HUES48 (cell line): Measurements from ENCODE around the gene TAGLN3.

Source experiments
- H3K27ac ChIP-seq: one replicate; pipeline ENCODE4 v1.7.0; 2013; ENCODE audit warnings: low read depth, low read length, inconsistent platforms
- H3K27me3 ChIP-seq: 2 replicates; pipeline ENCODE4 v1.6.1; 2013; ENCODE audit warnings: mild to moderate bottlenecking, low read length; ENCODE audit not compliant: control insufficient read depth, insufficient read depth
- H3K36me3 ChIP-seq: 2 replicates; pipeline ENCODE4 v1.6.1; 2013; ENCODE audit warnings: low read length; ENCODE audit not compliant: control insufficient read depth, insufficient read depth
- H3K4me1 ChIP-seq: 2 replicates; pipeline ENCODE4 v1.6.1; 2013; ENCODE audit warnings: mild to moderate bottlenecking, low read length; ENCODE audit not compliant: control insufficient read depth, insufficient read depth
- H3K4me3 ChIP-seq: 2 replicates; pipeline ENCODE4 v1.5.1; 2013; ENCODE audit warnings: mild to moderate bottlenecking, low read depth, low read length
- H3K9ac ChIP-seq: 2 replicates; pipeline ENCODE4 v1.6.1; 2013; ENCODE audit warnings: mild to moderate bottlenecking, low read depth, low read length, moderate library complexity
- H3K9me3 ChIP-seq: 2 replicates; pipeline ENCODE4 v1.6.1; 2013; ENCODE audit warnings: low read length; ENCODE audit not compliant: control insufficient read depth, insufficient read depth

The TAGLN3 gene

DNA sequence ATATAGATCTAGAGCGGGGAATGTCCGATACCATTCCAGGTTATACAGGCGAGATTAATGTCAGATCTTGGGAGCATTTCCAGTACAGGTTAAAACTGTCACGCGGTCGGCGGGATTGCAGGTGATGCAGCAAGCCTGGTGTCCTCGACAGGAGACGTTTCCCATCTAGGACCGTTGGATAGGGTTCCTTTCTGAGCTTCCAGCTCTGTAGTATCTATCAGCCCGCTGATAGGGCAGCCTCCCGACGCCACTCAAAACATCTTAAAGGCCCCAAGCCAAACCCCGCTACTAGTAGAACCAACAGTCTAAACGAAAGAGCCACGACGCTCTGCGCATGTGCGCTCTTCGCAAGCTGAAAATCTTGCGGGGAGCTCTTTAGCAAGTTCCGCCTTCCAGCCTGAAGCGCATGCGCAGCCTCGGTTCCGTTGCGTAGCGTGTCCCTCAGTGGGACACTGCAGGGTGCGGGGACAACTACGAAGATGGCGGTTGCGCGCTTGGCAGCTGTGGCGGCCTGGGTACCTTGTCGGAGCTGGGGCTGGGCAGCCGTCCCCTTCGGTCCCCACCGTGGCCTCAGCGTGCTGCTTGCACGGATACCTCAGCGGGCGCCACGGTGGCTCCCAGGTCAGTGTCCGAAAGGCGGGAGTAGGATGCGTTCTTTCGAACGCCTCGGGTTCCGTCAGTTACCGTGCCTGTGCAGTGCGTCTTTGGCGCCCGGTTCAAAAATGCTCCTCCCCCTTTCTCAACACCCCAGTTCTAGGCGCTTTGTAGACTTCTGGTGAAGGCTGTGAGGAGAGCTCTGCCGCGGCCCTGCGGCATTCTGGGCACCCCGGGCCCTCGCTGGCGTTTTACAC, 19.9 kb upstream of the TAGLN3 start, which contains the start of gene ABHD10:
TSS of gene ABHD10 (plus strand) at position 444 of the 851 bp plus-strand sequence. CDS start at position 480, 36 bp downstream.
- Histone ChIP-seq H3K27ac (peak within 1 kb of the TSS; percentile 36), H3K27me3 (no peaks in the 10 kb centered on the region), H3K4me3 (peak within 1 kb of the TSS; percentile 85), H3K9me3 (no peaks in the 10 kb centered on the region), H3K9ac (peak within 1 kb of the TSS; percentile 82), H3K4me1 (peaks cover 6% of the 10 kb centered on the region; the same call in 1 of the 2 replicates), H3K36me3 (peaks cover 6% of the 10 kb centered on the region; the same call in 1 of the 2 replicates)

DNA sequence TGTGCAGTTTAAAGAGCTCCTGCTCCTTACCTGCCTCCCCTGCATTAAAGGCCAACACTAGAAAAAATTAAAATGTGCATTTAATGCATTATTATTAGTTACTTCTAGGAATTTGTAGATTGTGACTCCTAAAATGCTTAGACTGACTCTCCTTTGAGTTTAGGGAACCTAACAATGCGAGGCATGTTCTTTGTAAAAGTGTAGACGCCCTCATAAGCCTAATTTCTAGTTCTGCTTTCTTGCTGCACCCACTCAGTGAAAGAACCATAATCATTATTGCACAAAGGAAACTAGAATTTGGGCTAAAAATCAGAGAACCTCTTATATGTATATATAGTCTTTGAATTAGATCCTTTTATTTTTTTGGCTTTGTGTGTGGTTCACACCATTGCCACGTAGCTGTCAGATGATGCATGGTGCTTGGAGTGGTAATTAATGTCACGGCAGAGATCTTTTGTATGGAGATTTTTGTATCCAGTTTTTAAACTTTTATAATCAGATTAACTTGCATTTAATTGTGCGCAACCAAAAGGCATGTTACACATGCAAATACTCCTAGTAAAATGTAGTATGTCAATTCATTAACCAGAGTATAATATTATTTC, 19.2 kb upstream of the TAGLN3 start:
- Histone ChIP-seq H3K9ac (peak overlapping the region; percentile 82), H3K36me3 (peaks cover 4% of the 10 kb centered on the region; the same call in 1 of the 2 replicates), H3K27ac (peak overlapping the region; percentile 36), H3K27me3 (no peaks in the 10 kb centered on the region), H3K9me3 (no peaks in the 10 kb centered on the region), H3K4me1 (peaks cover 6% of the 10 kb centered on the region; the same call in 1 of the 2 replicates), H3K4me3 (peak overlapping the region; percentile 85)

DNA sequence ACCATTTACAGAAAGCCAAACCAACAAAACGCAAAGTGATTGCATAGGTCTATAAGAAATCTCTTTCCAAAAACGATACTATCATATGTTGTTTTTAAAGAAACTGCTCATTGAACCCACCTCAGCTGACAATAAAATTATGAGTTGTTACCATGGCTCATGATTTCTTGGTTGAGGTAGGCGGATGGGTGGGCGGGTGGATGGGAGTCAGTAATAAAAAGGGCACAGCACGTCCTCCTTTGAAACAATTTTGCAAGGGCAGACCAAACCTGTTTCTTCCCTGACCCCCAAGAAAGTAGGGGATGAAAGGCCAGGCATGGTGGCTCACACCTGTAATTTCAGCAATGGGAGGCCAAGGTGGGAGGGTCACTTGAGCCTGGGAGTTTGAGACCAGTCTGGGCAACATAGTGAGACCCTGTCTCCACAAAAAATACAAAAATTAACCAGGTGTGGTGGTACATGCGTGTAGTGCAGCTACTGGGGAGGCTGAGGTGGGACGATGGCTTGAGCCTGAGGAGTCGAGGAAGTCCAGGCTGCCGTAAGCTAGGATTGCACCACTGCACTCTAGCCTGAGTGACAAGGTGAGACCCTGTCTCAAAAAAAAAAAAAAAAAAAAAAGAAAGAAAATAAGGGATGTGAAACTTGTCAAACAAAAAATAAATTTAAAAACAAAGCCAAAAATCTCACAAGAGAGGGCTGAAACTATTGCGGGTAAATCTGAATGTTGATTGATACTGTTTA, 17.8 kb upstream of the TAGLN3 start:
- Histone ChIP-seq H3K4me3 (no peak overlapping the region), H3K9ac (no peak overlapping the region)

DNA sequence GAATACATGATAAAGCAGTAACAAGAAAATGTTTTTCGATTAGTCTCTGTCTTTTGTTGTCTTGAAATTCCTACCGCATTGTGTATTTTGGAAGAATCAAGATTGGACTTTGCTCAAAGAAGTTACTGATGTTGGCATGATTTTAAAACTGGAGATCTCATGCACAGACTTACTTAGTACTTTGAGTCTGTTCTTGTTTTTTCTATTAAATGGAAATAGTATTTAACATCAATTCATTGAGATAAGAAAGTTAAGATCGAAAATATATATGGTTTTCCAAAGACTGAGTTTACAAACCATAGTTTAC, 17.3 kb upstream of the TAGLN3 start:
- H3K9me3 ChIP-seq: no peaks in the 10 kb centered on the region
- H3K4me1 ChIP-seq: peaks cover 6% of the 10 kb centered on the region; the same call in 1 of the 2 replicates
- H3K4me3 ChIP-seq: no peak overlapping the region
- no peak overlapping the region for H3K27ac ChIP-seq
- H3K27me3 ChIP-seq: no peaks in the 10 kb centered on the region
- no peak overlapping the region for H3K9ac ChIP-seq
- peaks cover 4% of the 10 kb centered on the region; the same call in 1 of the 2 replicates for H3K36me3 ChIP-seq

More for the DNA sequence above, 17.8 kb upstream of the TAGLN3 start:
- Histone ChIP-seq H3K27me3 (no peaks in the 10 kb centered on the region), H3K9me3 (no peaks in the 10 kb centered on the region), H3K27ac (no peak overlapping the region), H3K4me1 (peaks cover 6% of the 10 kb centered on the region; the same call in 1 of the 2 replicates), H3K36me3 (peaks cover 4% of the 10 kb centered on the region; the same call in 1 of the 2 replicates)

DNA sequence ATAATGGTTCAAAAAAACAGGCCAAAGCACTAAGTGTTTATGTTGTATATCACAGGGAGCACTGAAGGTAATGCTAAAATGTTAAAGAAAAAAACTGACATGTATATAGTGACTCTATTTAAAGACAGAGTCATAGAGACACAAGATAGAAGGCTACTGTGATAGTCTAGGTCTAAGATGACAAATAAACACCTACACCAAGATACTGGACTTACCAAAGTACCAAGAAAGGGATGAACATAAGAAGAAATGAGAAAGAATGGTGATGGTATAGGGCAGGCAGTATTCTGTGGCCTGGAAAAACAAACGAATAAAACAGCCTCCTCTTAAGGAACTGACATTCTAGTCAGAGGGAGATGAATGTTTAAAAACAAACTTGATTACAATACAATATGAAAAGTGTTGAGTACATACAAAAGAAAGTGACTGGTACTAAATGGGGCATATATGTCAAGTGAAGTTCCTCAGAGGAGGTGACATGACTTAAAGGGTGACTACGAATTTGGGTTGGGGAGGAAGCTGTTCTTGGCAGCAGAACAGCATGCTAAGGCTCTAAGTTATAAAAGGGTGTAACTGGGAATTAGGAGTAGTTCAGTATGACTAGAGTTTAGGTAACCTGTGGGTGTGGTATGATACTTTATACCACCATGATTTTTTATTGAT, 14.0 kb upstream of the TAGLN3 start:
- no peak overlapping the region for H3K27ac ChIP-seq
- peaks cover 31% of the 10 kb centered on the region for H3K36me3 ChIP-seq
- no peaks in the 10 kb centered on the region for H3K9me3 ChIP-seq
- no peaks in the 10 kb centered on the region for H3K27me3 ChIP-seq
- no peak overlapping the region for H3K9ac ChIP-seq
- H3K4me3 ChIP-seq: no peak overlapping the region
- peaks cover 3% of the 10 kb centered on the region; the same call in 1 of the 2 replicates for H3K4me1 ChIP-seq

DNA sequence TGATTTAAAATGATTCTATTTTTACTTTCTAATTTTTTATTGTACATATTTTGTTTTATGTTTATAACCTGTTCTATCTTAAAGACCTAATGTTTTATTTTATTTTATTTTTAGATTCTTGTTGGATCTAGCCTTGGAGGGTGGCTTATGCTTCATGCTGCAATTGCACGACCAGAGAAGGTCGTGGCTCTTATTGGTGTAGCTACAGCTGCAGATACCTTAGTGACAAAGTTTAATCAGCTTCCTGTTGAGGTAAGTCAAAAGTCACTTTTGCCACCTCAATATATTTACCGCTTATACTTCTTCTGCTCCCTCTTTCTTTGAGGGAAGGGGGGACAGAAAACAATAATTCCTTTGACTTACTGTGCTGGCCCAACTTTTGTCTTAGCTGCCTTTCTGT, 11.9 kb upstream of the TAGLN3 start:
- Histone ChIP-seq H3K4me1 (no peaks in the 10 kb centered on the region), H3K27ac (no peak overlapping the region), H3K4me3 (no peak overlapping the region), H3K36me3 (peaks cover 45% of the 10 kb centered on the region), H3K9ac (no peak overlapping the region), H3K27me3 (no peaks in the 10 kb centered on the region), H3K9me3 (no peaks in the 10 kb centered on the region)

DNA sequence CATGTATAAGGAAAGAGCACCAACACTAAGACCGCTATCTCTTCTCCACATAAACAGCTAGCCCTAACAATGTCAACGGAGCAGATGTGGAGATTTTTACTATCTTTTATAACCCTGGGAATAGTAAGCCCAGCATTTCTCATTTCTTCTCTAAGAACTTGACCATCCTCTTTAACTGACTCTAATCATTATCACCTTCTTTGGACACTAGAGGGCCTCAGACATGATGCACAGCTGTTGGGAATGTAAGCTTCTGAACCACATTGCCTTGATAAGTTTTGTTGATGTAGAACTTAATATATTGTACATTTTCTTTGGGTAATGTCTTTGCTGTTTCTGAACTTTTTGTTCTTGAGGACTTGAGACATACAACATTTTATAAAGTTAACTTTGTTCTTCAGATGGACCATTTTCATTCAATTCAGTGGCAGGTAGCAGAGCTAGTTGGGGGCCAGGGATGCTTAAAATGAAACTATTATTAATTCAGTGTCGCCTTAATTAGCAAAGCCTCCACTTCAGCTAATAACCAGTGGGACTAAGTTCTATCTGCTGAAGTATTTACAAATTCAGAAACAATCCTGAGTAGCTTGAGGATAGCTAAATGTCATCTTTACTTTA, 9.6 kb upstream of the TAGLN3 start:
- no peak overlapping the region for H3K4me3 ChIP-seq

DNA sequence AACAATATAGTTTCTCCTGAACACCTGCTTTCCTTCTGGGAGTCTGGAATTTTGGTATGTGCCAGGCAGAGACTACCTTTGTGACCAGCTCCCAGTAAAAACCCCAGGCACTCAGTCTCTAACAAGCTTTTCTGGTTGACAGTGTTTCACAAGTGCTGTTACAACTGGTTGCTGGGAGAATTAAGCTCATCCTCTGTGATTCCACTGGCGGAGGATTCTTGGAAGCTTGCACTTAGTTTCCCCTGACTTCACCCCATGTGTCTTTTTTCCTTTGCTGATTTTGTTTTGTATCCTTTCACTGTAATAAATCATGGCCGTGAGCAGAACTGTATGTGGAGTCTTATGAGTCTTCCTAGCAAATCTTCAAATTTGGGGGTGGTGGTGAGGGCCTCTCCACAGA, 5.7 kb upstream of the TAGLN3 start:
- H3K27ac ChIP-seq: no peak overlapping the region
- H3K9me3 ChIP-seq: no peaks in the 10 kb centered on the region
- peaks cover 6% of the 10 kb centered on the region; the same call in 1 of the 2 replicates for H3K4me1 ChIP-seq
- H3K27me3 ChIP-seq: no peaks in the 10 kb centered on the region; the same call in 1 of the 2 replicates
- peaks cover 29% of the 10 kb centered on the region for H3K36me3 ChIP-seq
- H3K4me3 ChIP-seq: no peak overlapping the region
- H3K9ac ChIP-seq: no peak overlapping the region

More for the DNA sequence above, 9.6 kb upstream of the TAGLN3 start:
- Histone ChIP-seq H3K27ac (no peak overlapping the region), H3K36me3 (peaks cover 43% of the 10 kb centered on the region), H3K9me3 (no peaks in the 10 kb centered on the region), H3K4me1 (peaks cover 5% of the 10 kb centered on the region; the same call in 1 of the 2 replicates), H3K27me3 (no peaks in the 10 kb centered on the region), H3K9ac (no peak overlapping the region)

DNA sequence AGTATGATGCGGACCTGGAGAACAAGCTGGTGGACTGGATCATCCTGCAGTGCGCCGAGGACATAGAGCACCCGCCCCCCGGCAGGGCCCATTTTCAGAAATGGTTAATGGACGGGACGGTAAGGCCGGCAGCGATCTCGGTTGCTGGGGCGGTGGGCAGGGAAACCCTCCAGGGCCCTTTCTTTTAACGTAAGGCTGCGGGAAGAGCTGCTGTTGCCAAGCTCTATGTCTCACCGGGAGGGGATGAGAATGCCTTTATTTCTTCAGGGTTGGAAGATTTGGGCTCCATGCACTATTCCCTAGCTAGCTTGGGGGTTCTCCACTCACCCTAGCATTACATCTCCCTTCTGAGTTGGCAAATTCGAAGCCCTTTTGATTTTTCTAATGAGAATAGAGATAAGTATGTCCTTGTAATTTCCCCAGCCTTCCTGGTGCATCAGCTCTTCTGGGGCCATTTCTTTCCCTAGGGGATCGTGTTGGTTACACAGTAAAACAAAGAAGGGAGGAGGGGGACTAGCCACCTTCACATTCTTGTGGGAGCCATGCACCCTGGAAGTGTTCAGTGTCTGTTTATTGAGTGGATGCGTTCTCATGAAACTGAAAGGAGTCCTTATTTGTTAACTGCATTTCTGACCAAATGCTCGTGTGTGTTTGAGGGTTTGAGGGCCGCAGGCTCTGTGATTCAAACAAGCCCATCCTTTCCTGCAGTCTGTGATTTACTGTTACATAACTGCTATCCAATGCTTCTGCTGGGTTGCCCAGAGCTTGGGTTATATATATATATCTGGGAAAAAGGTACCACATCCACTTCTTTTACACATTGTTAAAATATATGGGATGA, 982 bp downstream of the TAGLN3 start:
- no peak overlapping the region for H3K9ac ChIP-seq
- no peaks in the 10 kb centered on the region for H3K36me3 ChIP-seq
- peak overlapping the region; percentile 44 for H3K27ac ChIP-seq
- H3K4me3 ChIP-seq: peak overlapping the region; percentile 76
- H3K27me3 ChIP-seq: peaks cover 48% of the 10 kb centered on the region
- H3K4me1 ChIP-seq: peaks cover 23% of the 10 kb centered on the region
- no peaks in the 10 kb centered on the region for H3K9me3 ChIP-seq
